ENCODE data around the gene THAP8. TPM values are rescaled to one million over a fixed set of nuclear protein-coding genes. Genes with fewer than 3 reads are reported as not detected.

Gene THAP8
- total RNA-seq, 3 donors from 2014 or later (not counting 1 experiment from before 2014, with no cell fraction given) = 1.8 to 3.2 (median 2.8) TPM

- intact Hi-C loops (cut with micrococcal nuclease) = no loop called here
- H3K4me1 Mint-ChIP-seq = no peaks in the 10 kb centered on the region
- no peaks in the 10 kb centered on the region for H3K9me3 ChIP-seq (ENCODE audit: control insufficient read depth, insufficient read depth, low read length)
Observed at GRCh38 chr19:36093146-36093662, 39.1 kb upstream of the THAP8 start.

GRCh38 chr19:36092566-36092965 is 38.5 kb upstream of the THAP8 start:
- Histone ChIP-seq H3K27ac (ENCODE audit: low read length) (no peak overlapping the region), H3K4me3 (ENCODE audit: low read length) (no peak overlapping the region), H3K9me3 (ENCODE audit: control insufficient read depth, insufficient read depth, low read length) (no peaks in the 10 kb centered on the region), H3K36me3 (ENCODE audit: control insufficient read depth, insufficient read depth, low read length) (no peaks in the 10 kb centered on the region), H3K4me1 (ENCODE audit: control insufficient read depth, insufficient read depth, low read length) (no peaks in the 10 kb centered on the region), H3K27me3 (ENCODE audit: control insufficient read depth, insufficient read depth, low read length) (no peaks in the 10 kb centered on the region)
- H3K27me3 Mint-ChIP-seq (ENCODE audit: low read depth in 2 of 2) = no peaks in the 10 kb centered on the region
- DNase-seq (no peak), ATAC-seq (no peak)
- 99% methylated on average over 7 of the region's 7 CpGs for WGBS (ENCODE audit: insufficient coverage)
- intact Hi-C loops (cut with micrococcal nuclease) = no loop called here
- H3K4me3 Mint-ChIP-seq = no peak overlapping the region
- H3K27ac Mint-ChIP-seq = no peak overlapping the region
- no peaks in the 10 kb centered on the region for H3K9me3 Mint-ChIP-seq
- TF ChIP-seq CTCF (IDR thresholded peaks at IDR 0.05) = no peak
- no peaks in the 10 kb centered on the region for H3K36me3 Mint-ChIP-seq
- no peaks in the 10 kb centered on the region for H3K4me1 Mint-ChIP-seq

More at GRCh38 chr19:36093146-36093662, 39.1 kb upstream of the THAP8 start:
- H3K36me3 ChIP-seq (ENCODE audit: control insufficient read depth, insufficient read depth, low read length) = no peaks in the 10 kb centered on the region
- no peak for TF ChIP-seq CTCF (IDR thresholded peaks at IDR 0.05)
- no peaks in the 10 kb centered on the region for H3K27me3 Mint-ChIP-seq (ENCODE audit: low read depth in 2 of 2)
- no peaks in the 10 kb centered on the region for H3K27me3 ChIP-seq (ENCODE audit: control insufficient read depth, insufficient read depth, low read length)
- no peak overlapping the region for H3K27ac Mint-ChIP-seq
- ATAC-seq (no peak), DNase-seq (no peak)
- H3K4me3 Mint-ChIP-seq = no peak overlapping the region
- no peaks in the 10 kb centered on the region for H3K36me3 Mint-ChIP-seq
- 79% methylated on average over 4 of the region's 5 CpGs for WGBS (ENCODE audit: insufficient coverage)
- H3K4me1 ChIP-seq (ENCODE audit: control insufficient read depth, insufficient read depth, low read length) = no peaks in the 10 kb centered on the region
- no peaks in the 10 kb centered on the region for H3K9me3 Mint-ChIP-seq
- H3K27ac ChIP-seq (ENCODE audit: low read length) = no peak overlapping the region
- H3K4me3 ChIP-seq (ENCODE audit: low read length) = no peak overlapping the region

GRCh38 chr19:36090910-36091695 is 37.0 kb upstream of the THAP8 start:
- Mint-ChIP-seq H3K27me3 (ENCODE audit: low read depth in 2 of 2) (no peaks in the 10 kb centered on the region), H3K27ac (no peak overlapping the region), H3K36me3 (no peaks in the 10 kb centered on the region), H3K4me3 (no peak overlapping the region), H3K4me1 (no peaks in the 10 kb centered on the region), H3K9me3 (no peaks in the 10 kb centered on the region)
- no peaks in the 10 kb centered on the region for H3K27me3 ChIP-seq (ENCODE audit: control insufficient read depth, insufficient read depth, low read length)
- whole genome bisulfite sequencing (ENCODE audit: insufficient coverage) = 97% methylated on average over 13 of the region's 13 CpGs
- H3K36me3 ChIP-seq (ENCODE audit: control insufficient read depth, insufficient read depth, low read length) = no peaks in the 10 kb centered on the region
- H3K4me1 ChIP-seq (ENCODE audit: control insufficient read depth, insufficient read depth, low read length) = no peaks in the 10 kb centered on the region
- H3K4me3 ChIP-seq (ENCODE audit: low read length) = no peak overlapping the region
- intact Hi-C loops (cut with micrococcal nuclease) = no loop called here
- no peak for TF ChIP-seq CTCF (IDR thresholded peaks at IDR 0.05)
- no peak for DNase-seq
- no peak overlapping the region for H3K27ac ChIP-seq (ENCODE audit: low read length)
- ATAC-seq = no peak
- H3K9me3 ChIP-seq (ENCODE audit: control insufficient read depth, insufficient read depth, low read length) = no peaks in the 10 kb centered on the region
